Osteocyte (in vitro differentiated cells): ENCODE measurements around the gene CCDC167. TPM values are rescaled to one million over a fixed set of nuclear protein-coding genes. Genes with fewer than 3 reads are reported as not detected.

Experiments
- DNase-seq: peaks from one replicate; pipeline ENCODE4 v3.0.0; 2021; ENCODE audit warnings: mixed read lengths; ENCODE audit not compliant: unreplicated experiment; ENCODE audit errors: extremely low spot score
- H3K27ac Mint-ChIP-seq: one replicate; pipeline ENCODE4 v1.8.0; 2021; ENCODE audit warnings: mild to moderate bottlenecking, mixed read lengths; ENCODE audit not compliant: unreplicated experiment
- H3K27me3 Mint-ChIP-seq: one replicate; pipeline ENCODE4 v1.8.0; 2021; ENCODE audit warnings: mixed read lengths; ENCODE audit not compliant: unreplicated experiment
- H3K36me3 Mint-ChIP-seq: one replicate; pipeline ENCODE4 v1.8.0; 2021; ENCODE audit warnings: mixed read lengths; ENCODE audit not compliant: unreplicated experiment
- H3K4me1 Mint-ChIP-seq: one replicate; pipeline ENCODE4 v1.8.0; 2021; ENCODE audit warnings: mixed read lengths; ENCODE audit not compliant: unreplicated experiment
- H3K4me3 Mint-ChIP-seq: one replicate; pipeline ENCODE4 v1.8.0; 2021; ENCODE audit warnings: mild to moderate bottlenecking, moderate library complexity, mixed read lengths; ENCODE audit not compliant: unreplicated experiment
- H3K9me3 Mint-ChIP-seq: one replicate; pipeline ENCODE4 v1.8.0; 2021; ENCODE audit warnings: mixed read lengths; ENCODE audit not compliant: unreplicated experiment
- CTCF ChIP-seq: fragments of 200-600 bp; sonication (generic); IDR thresholded peaks from 2 replicates; pipeline ENCODE4 v1.5.0; 2021; ENCODE audit warnings: antibody characterized with exemption, mild to moderate bottlenecking, moderate library complexity
- total RNA-seq: library from RNA; stranded (reverse); gene quantifications from 2 replicates; pipeline ENCODE4 v1.2.1, GENCODE V29; 2021

Gene CCDC167
- total RNA-seq, 1 donor from 2014 or later: 23.0 TPM

DNA sequence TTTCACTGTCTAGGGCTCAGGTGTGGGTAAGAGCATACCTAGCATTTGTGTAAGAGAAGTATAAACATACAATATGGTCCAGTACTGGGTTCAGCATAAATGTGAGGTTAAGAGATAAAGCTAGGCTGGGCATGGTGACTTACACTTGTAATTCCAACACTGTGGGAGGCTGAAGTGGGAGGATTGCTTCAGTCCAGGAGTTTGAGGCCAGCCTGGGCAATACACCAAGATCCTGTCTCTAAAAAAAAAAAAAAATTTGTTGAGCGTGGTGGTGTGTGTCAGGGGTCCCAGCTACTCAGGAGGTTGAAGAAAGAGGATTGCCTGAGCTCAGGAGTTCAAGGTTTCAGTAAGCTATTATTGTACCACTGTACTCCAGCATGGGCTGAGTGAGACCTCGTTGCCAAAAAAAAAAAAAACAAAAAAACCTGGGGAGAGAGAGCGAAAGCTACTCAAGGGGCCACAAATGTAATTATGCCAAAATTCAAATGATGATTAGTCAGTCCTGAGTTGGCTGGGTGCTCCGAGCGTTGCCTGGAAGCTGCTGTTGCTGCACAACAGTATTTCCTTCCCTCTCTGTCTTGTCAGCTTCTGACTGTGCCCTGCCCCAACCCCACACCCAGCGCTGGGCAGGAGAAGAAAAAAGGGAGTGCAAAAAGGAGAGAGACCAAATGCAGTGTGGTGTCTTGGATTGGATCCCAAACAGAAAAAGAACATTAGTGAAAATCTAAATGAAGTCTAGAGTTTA lies 42.7 kb downstream of the CCDC167 start:
- H3K9me3 Mint-ChIP-seq: no peaks in the 10 kb centered on the region
- peaks cover 49% of the 10 kb centered on the region for H3K36me3 Mint-ChIP-seq
- no peak for DNase-seq
- no peak for TF ChIP-seq CTCF
- no peak overlapping the region for H3K27ac Mint-ChIP-seq
- H3K4me3 Mint-ChIP-seq: no peak overlapping the region
- no peaks in the 10 kb centered on the region for H3K27me3 Mint-ChIP-seq
- peaks cover 6% of the 10 kb centered on the region for H3K4me1 Mint-ChIP-seq

- H3K27ac Mint-ChIP-seq: no peak overlapping the region
- TF ChIP-seq CTCF: no peak
- H3K4me1 Mint-ChIP-seq: peaks cover 6% of the 10 kb centered on the region
- H3K9me3 Mint-ChIP-seq: no peaks in the 10 kb centered on the region
- H3K36me3 Mint-ChIP-seq: peaks cover 47% of the 10 kb centered on the region
- no peak overlapping the region for H3K4me3 Mint-ChIP-seq
- DNase-seq: no peak
- no peaks in the 10 kb centered on the region for H3K27me3 Mint-ChIP-seq
Observed at GRCh38 chr6:37456126-37456525, 43.6 kb downstream of the CCDC167 start.

DNA sequence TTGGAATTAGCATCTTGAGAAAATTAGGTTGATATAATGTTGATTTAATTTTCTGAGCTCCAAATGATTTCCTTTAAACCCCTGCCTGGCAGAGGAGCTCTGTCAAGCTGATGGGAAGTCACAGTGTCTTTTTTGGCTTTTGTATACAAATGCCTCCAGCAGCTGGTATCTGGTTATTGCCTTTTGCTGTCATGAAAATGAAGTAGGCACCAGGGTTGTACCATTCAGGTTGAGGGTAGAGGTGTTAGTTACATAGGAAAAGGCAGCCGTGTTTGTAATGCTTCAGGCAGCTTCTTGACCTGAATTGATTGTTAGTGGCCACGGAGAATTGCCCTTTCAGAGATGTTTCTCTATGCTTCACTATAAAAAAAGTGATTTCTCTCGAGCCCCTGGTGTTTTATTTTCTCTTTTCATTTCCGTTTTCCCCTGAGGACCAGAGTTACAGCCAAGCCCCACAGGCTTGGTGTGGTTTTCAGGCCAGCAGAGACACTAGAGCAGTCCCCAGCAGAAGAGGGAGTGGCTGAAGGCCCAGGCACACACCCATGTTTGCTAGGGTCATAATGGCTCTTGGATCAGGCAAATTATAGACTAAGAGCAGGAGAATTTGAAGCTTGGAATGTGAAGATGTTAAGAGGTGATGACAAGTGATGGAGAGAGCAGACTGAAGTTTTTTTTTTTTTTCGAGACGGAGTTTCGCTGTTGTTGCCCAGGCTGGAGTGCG lies 45.1 kb downstream of the CCDC167 start:
- Mint-ChIP-seq H3K4me1 (peaks cover 6% of the 10 kb centered on the region), H3K27me3 (no peaks in the 10 kb centered on the region), H3K36me3 (peaks cover 52% of the 10 kb centered on the region), H3K27ac (no peak overlapping the region), H3K9me3 (no peaks in the 10 kb centered on the region), H3K4me3 (no peak overlapping the region)
- DNase-seq: no peak
- no peak for TF ChIP-seq CTCF

DNA sequence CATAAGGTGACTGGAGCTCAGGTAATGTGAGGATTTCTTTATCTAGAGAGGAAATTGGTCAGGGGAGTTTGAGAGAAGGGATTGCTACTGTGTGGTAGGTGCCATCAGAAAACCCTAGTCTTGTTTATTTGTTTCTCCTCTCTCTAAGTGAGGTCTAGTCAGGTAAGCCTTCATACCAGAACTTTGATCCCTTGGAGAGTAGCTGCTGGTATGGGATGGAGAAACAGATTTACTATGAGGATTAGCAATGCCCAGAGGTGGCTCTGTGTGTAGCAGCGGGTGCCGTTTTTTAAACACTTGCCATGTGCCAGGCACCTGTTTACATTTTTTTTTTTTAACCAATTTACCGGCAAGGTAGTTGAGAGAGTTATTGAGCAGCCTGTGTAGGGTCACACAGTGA lies 47.2 kb downstream of the CCDC167 start:
- H3K27me3 Mint-ChIP-seq: no peaks in the 10 kb centered on the region

More for the DNA sequence above, 47.2 kb downstream of the CCDC167 start:
- no peak overlapping the region for H3K4me3 Mint-ChIP-seq
- H3K27ac Mint-ChIP-seq: no peak overlapping the region
- no peak for DNase-seq
- peaks cover 6% of the 10 kb centered on the region for H3K4me1 Mint-ChIP-seq
- no peak for TF ChIP-seq CTCF
- no peaks in the 10 kb centered on the region for H3K9me3 Mint-ChIP-seq
- peaks cover 42% of the 10 kb centered on the region for H3K36me3 Mint-ChIP-seq
